OCI-LY3 (cell line): ENCODE results near the gene CFAP251.

Experiments used
- CTCF ChIP-seq: fragments of 200-600, 300-600 bp; sonication (generic); IDR thresholded peaks from 2 replicates; pipeline ENCODE4 v1.5.1; 2014; ENCODE audit warnings: antibody characterized with exemption, low read length, low read depth
- EZH2phosphoT487 ChIP-seq: fragments of 200-600 bp; shearing (Covaris generic); IDR thresholded peaks from 2 replicates; pipeline ENCODE4 v1.6.1; 2018; ENCODE audit warnings: antibody characterized with exemption, mixed run types, low read depth

- TF ChIP-seq CTCF = no peak
- TF ChIP-seq EZH2phosphoT487 = no peak
Observed at GRCh38 chr12:122022393-122023338, 104.3 kb downstream of the CFAP251 start.
